Chondrocyte (in vitro differentiated cells): ENCODE results near the gene ACER2. TPM values are rescaled to one million over a fixed set of nuclear protein-coding genes. Genes with fewer than 3 reads are reported as not detected.

ENCODE experiments used
- DNase-seq: peaks from one replicate; pipeline ENCODE4 v3.0.0; 2021; ENCODE audit warnings: mixed read lengths, low spot score
- H3K27ac Mint-ChIP-seq: one replicate; pipeline ENCODE4 v1.8.0; 2021; ENCODE audit warnings: mild to moderate bottlenecking, moderate library complexity, mixed read lengths; ENCODE audit not compliant: unreplicated experiment
- H3K27me3 Mint-ChIP-seq: 2 replicates; pipeline ENCODE4 v1.8.0; 2021; ENCODE audit warnings: low read depth, mixed read lengths
- H3K36me3 Mint-ChIP-seq: 2 replicates; pipeline ENCODE4 v1.8.0; 2021; ENCODE audit warnings: low read depth, mixed read lengths
- H3K4me1 Mint-ChIP-seq: 2 replicates; pipeline ENCODE4 v1.8.0; 2021; ENCODE audit warnings: low read depth, mild to moderate bottlenecking, mixed read lengths
- H3K4me3 Mint-ChIP-seq: one replicate; pipeline ENCODE4 v1.8.0; 2021; ENCODE audit warnings: mild to moderate bottlenecking, moderate library complexity, mixed read lengths; ENCODE audit not compliant: unreplicated experiment
- H3K9me3 Mint-ChIP-seq: 2 replicates; pipeline ENCODE4 v1.8.0; 2021; ENCODE audit warnings: low read depth, mixed read lengths
- long read RNA-seq: library from polyadenylated mRNA; stranded (forward); transcript quantifications from one replicate; pipeline ENCODE4 v2.0.0, GENCODE V29; 2021
- total RNA-seq: library from RNA; stranded (reverse); gene quantifications from 3 replicates; pipeline ENCODE4 v1.2.1, GENCODE V29; 2021
- TF ChIP-seq, protein P1 (sequence below): fragments of 200-600 bp; sonication (generic); IDR thresholded peaks from 2 replicates; pipeline ENCODE4 v1.5.0; 2021; ENCODE audit warnings: antibody characterized with exemption, mild to moderate bottlenecking, moderate library complexity

ACER2 gene
- 0.48 to 0.79 TPM (median 0.65 TPM) in 3 replicates for total RNA-seq
- long read RNA-seq, partial matches to known transcripts, result 0 of 1 reads
- long read RNA-seq, other reads (novel, unspliced or antisense), result 0 of 1 reads

- no peaks in the 10 kb centered on the region for H3K27me3 Mint-ChIP-seq
- peak within 1 kb of the TSS; percentile 88 for H3K4me3 Mint-ChIP-seq
- H3K27ac Mint-ChIP-seq, result peak within 1 kb of the TSS; percentile 41
- H3K9me3 Mint-ChIP-seq, result peaks cover 2% of the 10 kb centered on the region
- peak; percentile 91 for DNase-seq
- peaks cover 1% of the 10 kb centered on the region for H3K36me3 Mint-ChIP-seq
- TF ChIP-seq, protein P1, sequence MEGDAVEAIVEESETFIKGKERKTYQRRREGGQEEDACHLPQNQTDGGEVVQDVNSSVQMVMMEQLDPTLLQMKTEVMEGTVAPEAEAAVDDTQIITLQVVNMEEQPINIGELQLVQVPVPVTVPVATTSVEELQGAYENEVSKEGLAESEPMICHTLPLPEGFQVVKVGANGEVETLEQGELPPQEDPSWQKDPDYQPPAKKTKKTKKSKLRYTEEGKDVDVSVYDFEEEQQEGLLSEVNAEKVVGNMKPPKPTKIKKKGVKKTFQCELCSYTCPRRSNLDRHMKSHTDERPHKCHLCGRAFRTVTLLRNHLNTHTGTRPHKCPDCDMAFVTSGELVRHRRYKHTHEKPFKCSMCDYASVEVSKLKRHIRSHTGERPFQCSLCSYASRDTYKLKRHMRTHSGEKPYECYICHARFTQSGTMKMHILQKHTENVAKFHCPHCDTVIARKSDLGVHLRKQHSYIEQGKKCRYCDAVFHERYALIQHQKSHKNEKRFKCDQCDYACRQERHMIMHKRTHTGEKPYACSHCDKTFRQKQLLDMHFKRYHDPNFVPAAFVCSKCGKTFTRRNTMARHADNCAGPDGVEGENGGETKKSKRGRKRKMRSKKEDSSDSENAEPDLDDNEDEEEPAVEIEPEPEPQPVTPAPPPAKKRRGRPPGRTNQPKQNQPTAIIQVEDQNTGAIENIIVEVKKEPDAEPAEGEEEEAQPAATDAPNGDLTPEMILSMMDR, result peak; percentile 70
- H3K4me1 Mint-ChIP-seq, result peaks cover 9% of the 10 kb centered on the region
These were observed at the start of gene ACER2 for GRCh38 chr9:19408693-19409400. Gene ACER2, plus strand, starts transcription at chr9:19409009. Its CDS starts 76 bp downstream, at chr9:19409085.

GRCh38 chr9:19369107-19369506 is 39.7 kb upstream of the ACER2 start:
- DNase-seq, result no peak
- Mint-ChIP-seq H3K27ac (no peak overlapping the region), H3K4me1 (peaks cover 6% of the 10 kb centered on the region), H3K9me3 (no peaks in the 10 kb centered on the region), H3K4me3 (no peak overlapping the region), H3K36me3 (peaks cover 9% of the 10 kb centered on the region), H3K27me3 (no peaks in the 10 kb centered on the region)
- TF ChIP-seq, protein P1, result no peak

GRCh38 chr9:19371942-19372341 is 36.9 kb upstream of the ACER2 start:
- no peak for DNase-seq
- no peaks in the 10 kb centered on the region for H3K27me3 Mint-ChIP-seq
- H3K4me3 Mint-ChIP-seq, result no peak overlapping the region
- TF ChIP-seq, protein P1, result peak; percentile 67
- H3K36me3 Mint-ChIP-seq, result peaks cover 15% of the 10 kb centered on the region
- H3K9me3 Mint-ChIP-seq, result no peaks in the 10 kb centered on the region
- H3K27ac Mint-ChIP-seq, result peak overlapping the region; percentile 41
- H3K4me1 Mint-ChIP-seq, result peaks cover 23% of the 10 kb centered on the region

- H3K4me1 Mint-ChIP-seq, result peaks cover 30% of the 10 kb centered on the region
- H3K9me3 Mint-ChIP-seq, result no peaks in the 10 kb centered on the region
- peak overlapping the region; percentile 41 for H3K27ac Mint-ChIP-seq
- H3K27me3 Mint-ChIP-seq, result no peaks in the 10 kb centered on the region
- no peak overlapping the region for H3K4me3 Mint-ChIP-seq
- TF ChIP-seq, protein P1, result no peak
- no peak for DNase-seq
- peaks cover 21% of the 10 kb centered on the region for H3K36me3 Mint-ChIP-seq
These were observed 36.2 kb upstream of the ACER2 start for GRCh38 chr9:19372567-19372966.

DNA sequence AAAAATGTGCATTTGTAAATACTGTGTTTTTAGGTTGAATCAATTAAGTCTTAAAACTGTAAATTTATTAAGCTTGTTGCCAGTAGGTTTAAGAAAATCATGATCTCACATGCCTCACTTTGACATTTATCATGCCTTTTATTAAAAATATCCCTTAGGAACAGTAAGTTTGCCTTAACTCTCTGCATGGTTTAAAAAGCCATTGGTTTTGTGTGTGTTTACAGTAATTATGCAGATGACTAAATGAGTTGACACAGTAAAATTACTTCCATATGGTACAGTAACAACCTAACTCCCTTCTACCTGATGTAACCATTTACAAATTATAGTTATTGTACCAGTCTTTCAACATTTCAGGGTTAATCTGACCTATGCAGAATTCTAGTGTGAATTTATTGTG is 35.3 kb upstream of the ACER2 start:
- no peak overlapping the region for H3K4me3 Mint-ChIP-seq
- TF ChIP-seq, protein P1, result no peak
- peaks cover 39% of the 10 kb centered on the region for H3K4me1 Mint-ChIP-seq
- H3K36me3 Mint-ChIP-seq, result peaks cover 28% of the 10 kb centered on the region
- no peaks in the 10 kb centered on the region for H3K27me3 Mint-ChIP-seq
- no peaks in the 10 kb centered on the region for H3K9me3 Mint-ChIP-seq
- H3K27ac Mint-ChIP-seq, result peak overlapping the region; percentile 33
- DNase-seq, result no peak
